K562 (cell line): Measurements from ENCODE around the gene CSNK2A1. TPM values are rescaled to one million over a fixed set of nuclear protein-coding genes. Genes with fewer than 3 reads are reported as not detected.

Experiments used
- BCL6 ChIP-seq: fragments of 250-450 bp; sonication (Bioruptor Pico); IDR thresholded peaks from 2 replicates; pipeline ENCODE4 v1.4.0; 2020
- CBFA2T2 ChIP-seq: fragments of 450-650 bp; conservative IDR thresholded peaks from 2 replicates; pipeline ENCODE4 v1.6.1; 2017; ENCODE audit warnings: mild to moderate bottlenecking
- CHD7 ChIP-seq: fragments of 200-600 bp; sonication (generic); IDR thresholded peaks from one replicate; pipeline ENCODE4 v1.6.1; 2012; ENCODE audit warnings: mild to moderate bottlenecking, low read depth, low read length, inconsistent platforms
- CREB3L1 ChIP-seq: fragments of 450-650 bp; IDR thresholded peaks from 2 replicates; pipeline ENCODE4 v1.6.1; 2014; ENCODE audit warnings: low read depth, mild to moderate bottlenecking, moderate library complexity, borderline replicate concordance
- MIER1 ChIP-seq: fragments of 450-650 bp; IDR thresholded peaks from 2 replicates; pipeline ENCODE4 v1.6.1; 2016; ENCODE audit warnings: antibody characterized with exemption, mild to moderate bottlenecking, low read depth
- MNT ChIP-seq, 2 experiments: fragments of 450-650 bp; conservative IDR thresholded peaks; 2 replicates each; pipeline ENCODE4 v1.6.1; 2017; ENCODE audit warnings: mild to moderate bottlenecking in 2 of 2, moderate library complexity in 2 of 2
- NCOA1 ChIP-seq: fragments of 450-650 bp; IDR thresholded peaks from 2 replicates; pipeline ENCODE4 v1.6.1; 2016; ENCODE audit warnings: low read depth
- NUFIP1 ChIP-seq: fragments of 450-650 bp; IDR thresholded peaks from 2 replicates; pipeline ENCODE4 v1.6.1; 2018; ENCODE audit not compliant: partially characterized antibody
- PCBP1 ChIP-seq: fragments of 200-400 bp; formaldehyde crosslinking; IDR thresholded peaks from 2 replicates; pipeline ENCODE4 v1.6.1; 2018; ENCODE audit warnings: mild to moderate bottlenecking, low read depth, low read length; ENCODE audit not compliant: poor library complexity, severe bottlenecking
- PHF8 ChIP-seq: fragments of 200-600 bp; sonication (generic); IDR thresholded peaks from 2 replicates; pipeline ENCODE4 v1.6.1; 2012; ENCODE audit warnings: mixed run types, mild to moderate bottlenecking, inconsistent platforms, low read length, moderate library complexity, borderline replicate concordance
- RBFOX2 ChIP-seq: fragments of 200-400 bp; formaldehyde crosslinking; IDR thresholded peaks from 2 replicates; pipeline ENCODE4 v1.6.1; 2017; ENCODE audit warnings: low read depth, mild to moderate bottlenecking, low read length, moderate library complexity
- ZBTB17 ChIP-seq: fragments of 450-650 bp; formaldehyde crosslinking; IDR thresholded peaks from 2 replicates; pipeline ENCODE4 v1.4.0; 2020; ENCODE audit warnings: mild to moderate bottlenecking
- ZFX ChIP-seq: sonication (generic); formaldehyde crosslinking; IDR thresholded peaks from 2 replicates; pipeline ENCODE4 v1.8.0; 2022; ENCODE audit warnings: mild to moderate bottlenecking, missing genetic modification reagents, moderate library complexity
- polyA plus RNA-seq, 8 experiments: library from polyadenylated mRNA; depleted of rRNA in 4 of 8; stranded (reverse) in 5 of 8; unstranded in 3 of 8; fragments of >200 nt; fragmentation: Nextera tagmentation in 2 of 8; fragmentation: Illumina TruSeq in 1 of 8; extraction: Ambion mirVana in 2 of 8; extraction: Trizol in 1 of 8; gene quantifications; 2 replicates each; pipeline versions ENCODE4 v1.2.1 to v1.2.3, GENCODE V29; 2011 to 2014; ENCODE audit warnings: inconsistent platforms in 1 of 8, missing spikeins in 1 of 8
- total RNA-seq, 7 experiments: library from RNA; depleted of rRNA in 6 of 7; stranded (reverse); fragments of >200 nt in 6 of 7; fragmentation: Illumina TruSeq in 2 of 7; extraction: Trizol in 2 of 7; gene quantifications; 2 replicates each; pipeline versions ENCODE4 v1.2.1 to v1.2.3, GENCODE V29; 2011 to 2021; ENCODE audit warnings: low replicate concordance in 1 of 7

Gene CSNK2A1
- total and polyA plus RNA-seq, 9 of the 15 experiments (the other 6 are each of a cell fraction or from before 2014, with no cell fraction given) = 71.0 to 251 (median 103) TPM

GRCh38 chr20:536426-537010 is 7.1 kb downstream of the CSNK2A1 start (continued):
- TF ChIP-seq MIER1 (no peak), MNT (conservative IDR thresholded peaks at IDR 0.05) (0 out of 4 replicates have a peak, but pooled peaks of 1 of the 2 experiments have one; percentile 20), CHD7 (no peak), NUFIP1 (no peak), BCL6 (CRISPR knock-in tag) (no peak), PCBP1 (no peak), ZBTB17 (CRISPR knock-in tag) (no peak), NCOA1 (no peak), CREB3L1 (no peak), CBFA2T2 (no peak), RBFOX2 (no peak), PHF8 (no peak), ZFX (CRISPR knock-in tag) (no peak)
